Astrocyte (in vitro differentiated cells and primary cell): ENCODE measurements around the gene CDSN. TPM values are rescaled to one million over a fixed set of nuclear protein-coding genes. Genes with fewer than 3 reads are reported as not detected.

Source experiments
- DNase-seq: peaks from one replicate; pipeline ENCODE4 v3.0.0-alpha.2; 2010; ENCODE audit warnings: low read depth
- FAIRE-seq: peaks from 2 replicates; lab custom pipeline; 2011; peaks lifted over from hg19 to GRCh38; lab: Jason Lieb, UNC
- H2AFZ ChIP-seq: 2 replicates; pipeline ENCODE4 v1.6.0; 2012; ENCODE audit warnings: low read depth, low read length, inconsistent platforms
- H3K27ac ChIP-seq: 2 replicates; pipeline ENCODE4 v1.5.1; 2011; ENCODE audit warnings: low read depth, low read length, inconsistent platforms
- H3K27me3 ChIP-seq: 2 replicates; pipeline ENCODE4 v1.6.0; 2011; ENCODE audit warnings: low read length, inconsistent platforms; ENCODE audit not compliant: insufficient read depth
- H3K36me3 ChIP-seq: 2 replicates; pipeline ENCODE4 v1.5.1; 2011; ENCODE audit warnings: low read length, inconsistent platforms; ENCODE audit not compliant: insufficient read depth
- H3K4me1 ChIP-seq: 2 replicates; pipeline ENCODE4 v1.5.1; 2011; ENCODE audit warnings: low read length, inconsistent platforms; ENCODE audit not compliant: insufficient read depth
- H3K4me2 ChIP-seq: 2 replicates; pipeline ENCODE4 v1.6.0; 2012; ENCODE audit warnings: low read length, inconsistent platforms
- H3K4me3 ChIP-seq: 2 replicates; pipeline ENCODE4 v1.5.1; 2011; ENCODE audit warnings: low read depth, mild to moderate bottlenecking, low read length, inconsistent platforms; ENCODE audit not compliant: insufficient read depth
- H3K79me2 ChIP-seq: 2 replicates; pipeline ENCODE4 v1.6.0; 2012; ENCODE audit warnings: mild to moderate bottlenecking, low read length, inconsistent platforms; ENCODE audit not compliant: insufficient read depth
- H3K9ac ChIP-seq: 2 replicates; pipeline ENCODE4 v1.6.0; 2012; ENCODE audit warnings: mild to moderate bottlenecking, low read length, inconsistent platforms
- H3K9me3 ChIP-seq: 2 replicates; pipeline ENCODE4 v1.5.1; 2012; ENCODE audit warnings: low read depth, mild to moderate bottlenecking, low read length, inconsistent platforms; ENCODE audit not compliant: insufficient read depth
- H4K20me1 ChIP-seq: 2 replicates; pipeline ENCODE4 v1.6.0; 2012; ENCODE audit warnings: low read length, inconsistent platforms; ENCODE audit not compliant: insufficient read depth
- H3K27ac Mint-ChIP-seq: one replicate; pipeline ENCODE4 v1.8.0; 2021; ENCODE audit warnings: mild to moderate bottlenecking, mixed read lengths; ENCODE audit not compliant: unreplicated experiment
- H3K27me3 Mint-ChIP-seq: one replicate; pipeline ENCODE4 v1.8.0; 2021; ENCODE audit warnings: low read depth, mixed read lengths; ENCODE audit not compliant: unreplicated experiment
- H3K36me3 Mint-ChIP-seq: one replicate; pipeline ENCODE4 v1.8.0; 2021; ENCODE audit warnings: low read depth, mixed read lengths; ENCODE audit not compliant: unreplicated experiment
- H3K4me1 Mint-ChIP-seq: one replicate; pipeline ENCODE4 v1.8.0; 2021; ENCODE audit warnings: low read depth, mixed read lengths; ENCODE audit not compliant: unreplicated experiment
- H3K4me3 Mint-ChIP-seq: one replicate; pipeline ENCODE4 v1.8.0; 2021; ENCODE audit warnings: mild to moderate bottlenecking, moderate library complexity, mixed read lengths; ENCODE audit not compliant: unreplicated experiment
- H3K9me3 Mint-ChIP-seq: one replicate; pipeline ENCODE4 v1.8.0; 2021; ENCODE audit warnings: mild to moderate bottlenecking, mixed read lengths; ENCODE audit not compliant: unreplicated experiment
- EZH2 ChIP-seq: IDR thresholded peaks from 2 replicates; pipeline ENCODE4 v1.6.1; 2012; ENCODE audit warnings: mild to moderate bottlenecking, low read length, inconsistent platforms; ENCODE audit not compliant: insufficient read depth
- total RNA-seq: library from RNA; stranded (reverse); gene quantifications from 2 replicates; pipeline ENCODE4 v1.2.1, GENCODE V29; 2021
- TF ChIP-seq, protein P1 (sequence below): IDR thresholded peaks from 2 replicates; pipeline ENCODE4 v1.5.1; 2011; ENCODE audit warnings: low read depth, mild to moderate bottlenecking, inconsistent platforms, low read length, moderate library complexity; ENCODE audit not compliant: insufficient read depth

CDSN gene
- total RNA-seq, 1 donor from 2014 or later, result 0.27 TPM

- H3K27me3 ChIP-seq, result no peaks in the 10 kb centered on the region
- DNase-seq, result no peak
- no peak overlapping the region for H3K4me3 ChIP-seq
- TF ChIP-seq, protein P1, sequence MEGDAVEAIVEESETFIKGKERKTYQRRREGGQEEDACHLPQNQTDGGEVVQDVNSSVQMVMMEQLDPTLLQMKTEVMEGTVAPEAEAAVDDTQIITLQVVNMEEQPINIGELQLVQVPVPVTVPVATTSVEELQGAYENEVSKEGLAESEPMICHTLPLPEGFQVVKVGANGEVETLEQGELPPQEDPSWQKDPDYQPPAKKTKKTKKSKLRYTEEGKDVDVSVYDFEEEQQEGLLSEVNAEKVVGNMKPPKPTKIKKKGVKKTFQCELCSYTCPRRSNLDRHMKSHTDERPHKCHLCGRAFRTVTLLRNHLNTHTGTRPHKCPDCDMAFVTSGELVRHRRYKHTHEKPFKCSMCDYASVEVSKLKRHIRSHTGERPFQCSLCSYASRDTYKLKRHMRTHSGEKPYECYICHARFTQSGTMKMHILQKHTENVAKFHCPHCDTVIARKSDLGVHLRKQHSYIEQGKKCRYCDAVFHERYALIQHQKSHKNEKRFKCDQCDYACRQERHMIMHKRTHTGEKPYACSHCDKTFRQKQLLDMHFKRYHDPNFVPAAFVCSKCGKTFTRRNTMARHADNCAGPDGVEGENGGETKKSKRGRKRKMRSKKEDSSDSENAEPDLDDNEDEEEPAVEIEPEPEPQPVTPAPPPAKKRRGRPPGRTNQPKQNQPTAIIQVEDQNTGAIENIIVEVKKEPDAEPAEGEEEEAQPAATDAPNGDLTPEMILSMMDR, result no peak
- no peak for TF ChIP-seq EZH2
- H4K20me1 ChIP-seq, result no peaks in the 10 kb centered on the region
- H3K4me1 ChIP-seq, result peaks cover 10% of the 10 kb centered on the region
- H2AFZ ChIP-seq, result no peak overlapping the region
- H3K4me2 ChIP-seq, result no peak overlapping the region
- H3K9me3 ChIP-seq, result no peaks in the 10 kb centered on the region
- no peaks in the 10 kb centered on the region for H3K79me2 ChIP-seq
- peaks cover under 1% of the 10 kb centered on the region for H3K36me3 ChIP-seq
- Mint-ChIP-seq H3K4me1 (peaks cover 26% of the 10 kb centered on the region), H3K9me3 (no peaks in the 10 kb centered on the region), H3K4me3 (no peak overlapping the region), H3K36me3 (peaks cover 6% of the 10 kb centered on the region), H3K27ac (no peak overlapping the region), H3K27me3 (no peaks in the 10 kb centered on the region)
- FAIRE-seq, result no peak
- no peak overlapping the region for H3K9ac ChIP-seq
- H3K27ac ChIP-seq, result no peak overlapping the region
These were observed 20.4 kb upstream of the CDSN start for GRCh38 chr6:31140643-31141042.

DNA sequence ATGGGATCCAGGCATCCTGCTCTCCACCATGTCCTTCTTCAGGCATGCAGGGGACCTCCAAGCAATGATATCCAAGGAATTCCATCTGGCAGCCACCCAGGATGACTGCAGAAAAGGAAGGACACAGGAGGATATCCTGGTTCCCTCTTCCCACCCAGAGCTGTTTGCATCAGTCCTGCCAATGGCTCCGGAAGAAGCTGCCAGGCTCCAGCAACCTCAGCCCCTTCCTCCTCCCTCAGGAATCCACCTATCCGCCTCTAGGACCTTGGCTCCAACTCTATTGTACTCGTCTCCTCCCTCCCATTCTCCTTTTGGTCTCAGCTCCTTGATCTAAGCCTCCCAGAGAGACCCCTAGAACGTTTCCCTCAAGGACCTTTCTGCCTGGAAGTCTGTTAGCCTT lies 19.4 kb upstream of the CDSN start:
- Mint-ChIP-seq H3K4me1 (peaks cover 26% of the 10 kb centered on the region), H3K36me3 (peaks cover 2% of the 10 kb centered on the region), H3K4me3 (no peak overlapping the region), H3K9me3 (no peaks in the 10 kb centered on the region), H3K27ac (no peak overlapping the region), H3K27me3 (no peaks in the 10 kb centered on the region)
- peak overlapping the region; percentile 37 for H3K4me2 ChIP-seq
- no peak for FAIRE-seq
- H3K36me3 ChIP-seq, result no peaks in the 10 kb centered on the region
- TF ChIP-seq, protein P1, result no peak
- no peak for TF ChIP-seq EZH2
- no peak overlapping the region for H3K27ac ChIP-seq
- no peak overlapping the region for H3K4me3 ChIP-seq
- H2AFZ ChIP-seq, result peak overlapping the region; percentile 38
- H3K79me2 ChIP-seq, result no peaks in the 10 kb centered on the region
- DNase-seq, result peak; percentile 27
- H3K9ac ChIP-seq, result no peak overlapping the region
- H4K20me1 ChIP-seq, result no peaks in the 10 kb centered on the region
- H3K9me3 ChIP-seq, result no peaks in the 10 kb centered on the region
- H3K4me1 ChIP-seq, result peaks cover 10% of the 10 kb centered on the region
- no peaks in the 10 kb centered on the region for H3K27me3 ChIP-seq

DNA sequence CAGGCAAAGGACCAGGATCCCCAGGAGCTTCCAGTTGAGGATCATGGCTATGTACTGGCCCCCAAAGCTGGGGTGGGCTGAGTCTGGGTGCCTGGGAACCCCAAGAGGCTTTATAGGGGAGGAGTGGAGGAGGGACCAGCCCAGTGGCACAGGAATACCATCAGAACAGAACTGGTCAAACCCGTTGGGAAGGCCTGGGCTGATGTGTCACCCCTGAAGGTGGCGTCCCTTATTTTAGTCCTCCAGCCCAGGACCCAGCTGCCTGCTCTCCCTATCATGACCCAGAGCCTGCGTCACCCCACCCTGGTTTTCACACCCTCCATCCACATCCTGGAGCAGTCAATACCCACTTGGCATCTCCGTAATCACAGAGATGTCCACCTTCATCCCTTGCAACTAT lies 18.7 kb upstream of the CDSN start, which contains the start of gene PSORS1C2:
TSS of gene PSORS1C2 (minus strand) at position 85 of the 400 bp plus-strand sequence. CDS start at position 45, 40 bp downstream.
- no peak within 1 kb of the TSS for H3K27ac ChIP-seq
- peaks cover 10% of the 10 kb centered on the region for H3K4me1 ChIP-seq
- H3K27me3 ChIP-seq, result no peaks in the 10 kb centered on the region
- H3K4me3 Mint-ChIP-seq, result no peak within 1 kb of the TSS
- peak within 1 kb of the TSS; percentile 38 for H2AFZ ChIP-seq
- H4K20me1 ChIP-seq, result no peaks in the 10 kb centered on the region
- H3K9me3 Mint-ChIP-seq, result no peaks in the 10 kb centered on the region
- no peak within 1 kb of the TSS for H3K9ac ChIP-seq
- peaks cover 2% of the 10 kb centered on the region for H3K36me3 Mint-ChIP-seq
- peaks cover 26% of the 10 kb centered on the region for H3K4me1 Mint-ChIP-seq
- H3K27ac Mint-ChIP-seq, result no peak within 1 kb of the TSS
- FAIRE-seq (no peak), DNase-seq (no peak)
- no peaks in the 10 kb centered on the region for H3K9me3 ChIP-seq
- H3K4me3 ChIP-seq, result no peak within 1 kb of the TSS
- no peaks in the 10 kb centered on the region for H3K27me3 Mint-ChIP-seq
- H3K36me3 ChIP-seq, result no peaks in the 10 kb centered on the region
- H3K79me2 ChIP-seq, result no peaks in the 10 kb centered on the region
- TF ChIP-seq, protein P1, result no peak
- no peak for TF ChIP-seq EZH2
- peak within 1 kb of the TSS; percentile 37 for H3K4me2 ChIP-seq
